Spleen (tissue), 11 donors: ENCODE measurements around the gene TMEM217. TPM values are rescaled to one million over a fixed set of nuclear protein-coding genes. Genes with fewer than 3 reads are reported as not detected.

Experiments used
- DNase-seq: peaks from one replicate; pipeline ENCODE4 v3.0.0-alpha.2; 2020
- H3K27ac ChIP-seq, 8 donors: fragments of 200-600 bp; sonication (generic) in 7 of 8; 1 replicate in 4 of 8; 2 replicates in 4 of 8; pipeline versions ENCODE4 v1.5.0 to v1.8.0; 2016 to 2021; ENCODE audit warnings: inconsistent platforms in 4 of 8, mild to moderate bottlenecking in 4 of 8, moderate library complexity in 1 of 8
- H3K27me3 ChIP-seq, 7 donors: fragments of 200-600 bp; sonication (generic) in 6 of 7; replicated peaks in 1 of 7; 1 replicate in 4 of 7; 2 replicates in 3 of 7; pipeline versions ENCODE4 v1.5.0 to v1.8.0; 2016 to 2021; ENCODE audit warnings: inconsistent platforms in 3 of 7, mild to moderate bottlenecking in 1 of 7
- H3K36me3 ChIP-seq, 6 donors: fragments of 200-600 bp; sonication (generic) in 5 of 6; 1 replicate in 4 of 6; 2 replicates in 2 of 6; pipeline versions ENCODE4 v1.5.0 to v1.8.0; 2016 to 2021; ENCODE audit warnings: inconsistent platforms in 2 of 6
- H3K4me1 ChIP-seq, 6 donors: fragments of 200-600 bp; sonication (generic) in 5 of 6; 1 replicate in 3 of 6; 2 replicates in 3 of 6; pipeline versions ENCODE4 v1.5.0 to v1.8.0; 2016 to 2021; ENCODE audit warnings: inconsistent platforms in 3 of 6
- H3K4me3 ChIP-seq, 8 donors: fragments of 200-600 bp; sonication (generic) in 7 of 8; 1 replicate in 4 of 8; 2 replicates in 4 of 8; pipeline versions ENCODE4 v1.5.0 to v1.8.0; 2016 to 2021; ENCODE audit warnings: inconsistent platforms in 4 of 8, mild to moderate bottlenecking in 4 of 8, moderate library complexity in 2 of 8
- H3K9me3 ChIP-seq, 8 donors: fragments of 200-600 bp; sonication (generic) in 7 of 8; 1 replicate in 4 of 8; 2 replicates in 4 of 8; pipeline versions ENCODE4 v1.5.0 to v1.8.0; 2016 to 2021; ENCODE audit warnings: inconsistent platforms in 4 of 8
- CTCF ChIP-seq, 11 experiments: fragments of 200-600 bp in 7 of 11; fragments of 450-650 bp in 4 of 11; sonication (generic) in 4 of 11; IDR thresholded peaks in 8 of 11; conservative IDR thresholded peaks in 3 of 11; 1 replicate in 7 of 11; 2 replicates in 4 of 11; pipeline versions ENCODE4 v1.4.0 to v1.8.0; 2016 to 2021; ENCODE audit warnings: antibody characterized with exemption in 11 of 11, inconsistent platforms in 4 of 11, mild to moderate bottlenecking in 1 of 11
- POLR2A ChIP-seq, 3 donors: fragments of 450-650 bp; IDR thresholded peaks; one replicate each; pipeline ENCODE4 v1.5.1; 2017; ENCODE audit warnings: antibody characterized with exemption in 3 of 3, mild to moderate bottlenecking in 1 of 3
- POLR2AphosphoS5 ChIP-seq, 3 donors: sonication (generic); formaldehyde crosslinking; IDR thresholded peaks; one replicate each; pipeline ENCODE4 v1.5.1; 2017; ENCODE audit warnings: antibody characterized with exemption in 3 of 3
- WGBS, 5 donors: extraction: QIAGEN DNeasy Blood & Tissue Kit in 3 of 5; methylation state at CpG; one replicate each; pipeline versions ENCODE4 v1.1.5 to v1.1.7; 2013 to 2018; 5-methylcytosine and 5-hydroxymethylcytosine counted together
- intact Hi-C: fragments of 100-400 bp; cut with DNase I; formaldehyde crosslinking; loops from one replicate; pipeline ENCODE4 v1.15.0; 2023; ENCODE audit warnings: low total_unique reads
- polyA plus RNA-seq, 3 donors: library from polyadenylated mRNA; stranded (reverse); fragments of 200-250 nt; gene quantifications; one replicate each; pipeline ENCODE4 v1.2.1, GENCODE V29; 2013
- total RNA-seq, 7 donors: library from RNA; depleted of rRNA in 3 of 7; stranded (reverse); fragments of >200 nt in 3 of 7; fragmentation: NEBNext Ultra II Directional in 4 of 7; extraction: Animal tissue kit (Norgen Biotek cat#: 25700) in 4 of 7; gene quantifications; one replicate each; pipeline versions ENCODE4 v1.1.0 to v1.2.1, GENCODE V29; 2016 to 2021
- donor health status: healthy with polysubstance abuse.
- donor health status: DM: no; HTN: no; CAD: no; lungs with moderate emphysema.
- donor health status: DM: no; HTN: no; CAD: no.
- donor health status: Bipolar disorder and iron deficiency.
- donor health status: healthy.
- donor health status: DM: no; HTN: no; CAD: no.
- donor health status: DM: yes; HTN: yes; CAD: no.

Gene TMEM217
- total and polyA plus RNA-seq, 10 donors = 0.32 to 2.3 (median 0.83) TPM; not detected in 2

DNA sequence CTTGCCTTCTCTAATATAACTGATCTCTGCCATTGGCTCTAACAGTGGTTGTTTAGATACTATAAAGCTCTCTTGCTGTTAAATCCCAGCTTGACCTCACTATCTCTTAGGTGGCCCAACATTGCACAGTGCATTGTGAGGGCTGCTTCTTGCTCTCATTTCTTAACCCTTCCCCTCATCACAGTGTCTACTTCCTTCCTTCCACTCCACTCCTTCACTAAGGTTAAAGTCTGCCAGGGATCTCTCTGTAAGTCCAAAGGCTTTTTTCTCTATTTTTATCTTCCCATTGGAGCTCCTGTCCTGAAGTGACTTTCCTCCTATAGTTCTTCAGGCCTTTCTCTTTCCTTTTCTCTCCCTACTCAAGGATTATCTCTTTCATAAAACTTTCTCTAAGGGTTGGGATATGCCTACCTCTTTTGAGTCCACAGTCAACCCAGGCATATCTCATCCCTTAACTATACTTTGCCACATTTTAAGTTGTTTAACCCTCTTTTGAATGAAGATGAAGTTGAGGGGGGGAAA is 4.4 kb downstream of the TMEM217 start:
- Histone ChIP-seq H3K4me1 (peaks cover 4 to 22% (median 13%) of the 10 kb centered on the region in 6 donors), H3K27ac (no peak overlapping the region), H3K4me3 (no peak overlapping the region), H3K27me3 (no peaks in the 10 kb centered on the region), H3K9me3 (no peaks in the 10 kb centered on the region), H3K36me3 (no peaks in the 10 kb centered on the region)
- DNase-seq = no peak
- TF ChIP-seq CTCF (IDR thresholded peaks at IDR 0.05 in 8 of 11, conservative IDR thresholded peaks at IDR 0.05 in 3 of 11) = no peak
- intact Hi-C loops = no loop called here

GRCh38 chr6:37251211-37251780 is 6.6 kb downstream of the TMEM217 start:
- 75 to 87% (median 80%) methylated on average over 4 of the region's 4 CpGs for WGBS, 5 donors
- H3K9me3 ChIP-seq = no peaks in the 10 kb centered on the region
- H3K36me3 ChIP-seq = no peaks in the 10 kb centered on the region
- intact Hi-C loops = no loop called here
- H3K27ac ChIP-seq = no peak overlapping the region
- no peaks in the 10 kb centered on the region for H3K27me3 ChIP-seq
- H3K4me1 ChIP-seq = peaks cover 0 to 2% (median 0%) of the 10 kb centered on the region in 6 donors
- TF ChIP-seq POLR2A (IDR thresholded peaks at IDR 0.05) (no peak), CTCF (IDR thresholded peaks at IDR 0.05 in 8 of 11, conservative IDR thresholded peaks at IDR 0.05 in 3 of 11) (no peak), POLR2AphosphoS5 (IDR thresholded peaks at IDR 0.05) (no peak)
- DNase-seq = no peak
- H3K4me3 ChIP-seq = no peak overlapping the region

- WGBS, 5 donors = 69 to 82% (median 77%) methylated on average over 6 of the region's 6 CpGs
- Histone ChIP-seq H3K27me3 (no peaks in the 10 kb centered on the region), H3K9me3 (no peaks in the 10 kb centered on the region), H3K4me3 (no peak overlapping the region), H3K27ac (peak overlapping the region in 7 of 8 donors; percentile 7 to 64 (median 51)), H3K36me3 (no peaks in the 10 kb centered on the region), H3K4me1 (peaks cover 8 to 34% (median 10%) of the 10 kb centered on the region in 6 donors)
- no peak for DNase-seq
- TF ChIP-seq CTCF (IDR thresholded peaks at IDR 0.05 in 8 of 11, conservative IDR thresholded peaks at IDR 0.05 in 3 of 11) (no peak), POLR2AphosphoS5 (IDR thresholded peaks at IDR 0.05) (peak in 2 of 3 donors; percentile 40 to 83), POLR2A (IDR thresholded peaks at IDR 0.05) (no peak)
- intact Hi-C loops = no loop called here
These were observed 13.3 kb downstream of the TMEM217 start for GRCh38 chr6:37244430-37245310.

- WGBS, 5 donors = 64 to 86% (median 72%) methylated on average over 3 of the region's 3 CpGs
- H3K4me3 ChIP-seq = no peak overlapping the region
- intact Hi-C loops = no loop called here
- H3K27me3 ChIP-seq = no peaks in the 10 kb centered on the region
- H3K27ac ChIP-seq = peak overlapping the region in 5 of 8 donors; percentile 7 to 51 (median 34)
- H3K9me3 ChIP-seq = no peaks in the 10 kb centered on the region
- peaks cover 8 to 36% (median 15%) of the 10 kb centered on the region in 6 donors for H3K4me1 ChIP-seq
- TF ChIP-seq POLR2A (IDR thresholded peaks at IDR 0.05) (no peak), POLR2AphosphoS5 (IDR thresholded peaks at IDR 0.05) (no peak), CTCF (IDR thresholded peaks at IDR 0.05 in 8 of 11, conservative IDR thresholded peaks at IDR 0.05 in 3 of 11) (no peak)
- no peaks in the 10 kb centered on the region for H3K36me3 ChIP-seq
- DNase-seq = no peak
These were observed 14.1 kb downstream of the TMEM217 start for GRCh38 chr6:37243816-37244370.
